GM06990 (cell line): ENCODE measurements around the gene MYCL.

Experiments used
- DNase-seq: peaks from one replicate; pipeline ENCODE4 v3.0.0-alpha.2; 2011; ENCODE audit not compliant: insufficient read length; ENCODE audit errors: extremely low read depth
- H3K27me3 ChIP-seq: replicated peaks from 2 replicates; pipeline ENCODE4 v1.6.0; 2011; ENCODE audit warnings: low read length; ENCODE audit not compliant: control insufficient read depth, insufficient read depth
- H3K36me3 ChIP-seq: 2 replicates; pipeline ENCODE4 v1.5.1; 2011; ENCODE audit warnings: low read length; ENCODE audit not compliant: control insufficient read depth, insufficient read depth
- H3K4me3 ChIP-seq: replicated peaks from 2 replicates; pipeline ENCODE4 v1.5.1; 2011; ENCODE audit warnings: low read depth, mild to moderate bottlenecking, control low read depth, low read length
- TF ChIP-seq, protein P1 (sequence below): IDR thresholded peaks from 2 replicates; pipeline ENCODE4 v1.5.1; 2011; ENCODE audit warnings: low read length, control low read depth, mild to moderate bottlenecking, inconsistent platforms; ENCODE audit not compliant: insufficient read depth, poor library complexity, severe bottlenecking

The MYCL gene

GRCh38 chr1:39933956-39934941 is 32.5 kb upstream of the MYCL start:
- Histone ChIP-seq H3K4me3 (no peak overlapping the region), H3K36me3 (no peaks in the 10 kb centered on the region), H3K27me3 (no peaks in the 10 kb centered on the region)
- no peak for DNase-seq
- TF ChIP-seq, protein P1, sequence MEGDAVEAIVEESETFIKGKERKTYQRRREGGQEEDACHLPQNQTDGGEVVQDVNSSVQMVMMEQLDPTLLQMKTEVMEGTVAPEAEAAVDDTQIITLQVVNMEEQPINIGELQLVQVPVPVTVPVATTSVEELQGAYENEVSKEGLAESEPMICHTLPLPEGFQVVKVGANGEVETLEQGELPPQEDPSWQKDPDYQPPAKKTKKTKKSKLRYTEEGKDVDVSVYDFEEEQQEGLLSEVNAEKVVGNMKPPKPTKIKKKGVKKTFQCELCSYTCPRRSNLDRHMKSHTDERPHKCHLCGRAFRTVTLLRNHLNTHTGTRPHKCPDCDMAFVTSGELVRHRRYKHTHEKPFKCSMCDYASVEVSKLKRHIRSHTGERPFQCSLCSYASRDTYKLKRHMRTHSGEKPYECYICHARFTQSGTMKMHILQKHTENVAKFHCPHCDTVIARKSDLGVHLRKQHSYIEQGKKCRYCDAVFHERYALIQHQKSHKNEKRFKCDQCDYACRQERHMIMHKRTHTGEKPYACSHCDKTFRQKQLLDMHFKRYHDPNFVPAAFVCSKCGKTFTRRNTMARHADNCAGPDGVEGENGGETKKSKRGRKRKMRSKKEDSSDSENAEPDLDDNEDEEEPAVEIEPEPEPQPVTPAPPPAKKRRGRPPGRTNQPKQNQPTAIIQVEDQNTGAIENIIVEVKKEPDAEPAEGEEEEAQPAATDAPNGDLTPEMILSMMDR: no peak

- no peak for DNase-seq
- Histone ChIP-seq H3K27me3 (no peaks in the 10 kb centered on the region), H3K36me3 (no peaks in the 10 kb centered on the region), H3K4me3 (no peak overlapping the region)
- TF ChIP-seq, protein P1: no peak
These were observed 27.3 kb upstream of the MYCL start for GRCh38 chr1:39928809-39929587.

GRCh38 chr1:39927538-39927937 is 25.8 kb upstream of the MYCL start:
- no peak for DNase-seq
- Histone ChIP-seq H3K27me3 (no peaks in the 10 kb centered on the region), H3K36me3 (no peaks in the 10 kb centered on the region), H3K4me3 (no peak overlapping the region)
- TF ChIP-seq, protein P1: no peak

GRCh38 chr1:39926820-39927219 is 25.1 kb upstream of the MYCL start:
- Histone ChIP-seq H3K27me3 (no peaks in the 10 kb centered on the region), H3K4me3 (no peak overlapping the region), H3K36me3 (no peaks in the 10 kb centered on the region)
- TF ChIP-seq, protein P1: no peak
- no peak for DNase-seq

DNA sequence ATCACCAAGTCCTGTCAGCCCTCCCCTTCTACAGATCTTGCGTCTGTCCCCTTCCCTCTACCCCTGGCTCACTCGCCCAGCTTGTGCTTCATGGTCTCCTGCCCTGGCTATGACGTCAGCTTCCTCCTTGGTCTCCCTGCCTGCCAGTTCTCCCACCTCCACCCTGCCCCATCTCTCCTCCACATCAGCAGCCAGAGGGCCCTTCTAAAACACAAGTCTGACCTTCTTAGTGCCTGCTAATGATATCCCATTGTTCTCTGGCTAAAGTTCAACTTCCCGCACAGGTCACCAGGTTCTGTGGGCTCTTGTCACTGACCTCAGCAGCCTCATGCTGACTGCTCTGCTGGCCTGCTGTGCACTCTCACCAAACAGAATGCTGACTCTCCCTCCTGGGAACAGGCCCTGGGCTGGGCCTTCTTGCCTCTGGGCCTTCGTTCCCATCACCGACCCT is 24.7 kb upstream of the MYCL start:
- no peak overlapping the region for H3K4me3 ChIP-seq
- TF ChIP-seq, protein P1: no peak
- H3K36me3 ChIP-seq: no peaks in the 10 kb centered on the region
- no peak for DNase-seq
- H3K27me3 ChIP-seq: no peaks in the 10 kb centered on the region
